IMR-90 (cell line): ENCODE results near the gene SRBD1. TPM values are rescaled to one million over a fixed set of nuclear protein-coding genes. Genes with fewer than 3 reads are reported as not detected.
A peak's percentile ranks its signal among the peaks of the same experiment; 100 is the strongest.

ENCODE experiments used
- ATAC-seq: fragments of 200-7000 bp; cut with Tn5 transposase; 2 replicates; pipeline ENCODE4 v1.9.1; 2020; ENCODE audit warnings: low read depth, mild to moderate bottlenecking, moderate library complexity
- BruUV-seq: library from RNA; stranded (reverse); fragments of 400-500 nt; replicated peaks from 2 replicates; lab custom pipeline; 2021; lab: Mats Ljungman, UMichigan
- CTCF ChIA-PET: fragments of 300-600 bp; formaldehyde crosslinking; extraction: SDS; loops from one replicate; lab custom pipeline; 2021; ENCODE audit warnings: antibody characterized with exemption; lab: Yijun Ruan, JAX
- POLR2A ChIA-PET: fragments of 300-600 bp; sonication (Branson Sonifier 250); formaldehyde crosslinking; loops from one replicate; lab custom pipeline; 2022; ENCODE audit warnings: antibody characterized with exemption; ENCODE audit not compliant: unreplicated experiment; lab: Charles Lee
- DNase-seq: peaks from one replicate; pipeline ENCODE4 v3.0.0; 2013
- H2AFZ ChIP-seq: replicated peaks from 2 replicates; pipeline ENCODE3; 2013; ENCODE audit warnings: low read length, mild to moderate bottlenecking; ENCODE audit not compliant: poor library complexity
- H2AK5ac ChIP-seq: 2 replicates; pipeline ENCODE4 v1.6.1; 2013; ENCODE audit warnings: low read depth, low read length, inconsistent platforms
- H2AK9ac ChIP-seq: replicated peaks from 2 replicates; pipeline ENCODE3; 2013; ENCODE audit warnings: mild to moderate bottlenecking, low read depth, low read length, moderate library complexity; ENCODE audit not compliant: poor library complexity
- H2BK120ac ChIP-seq: 2 replicates; pipeline ENCODE4 v1.6.1; 2013; ENCODE audit warnings: low read depth, low read length, inconsistent platforms
- H2BK15ac ChIP-seq: 3 replicates; pipeline ENCODE4 v1.6.1; 2013; ENCODE audit warnings: low read depth, low read length, inconsistent platforms
- H2BK20ac ChIP-seq: 2 replicates; pipeline ENCODE4 v1.6.1; 2013; ENCODE audit warnings: low read depth, mild to moderate bottlenecking, inconsistent platforms, low read length, moderate library complexity
- H2BK5ac ChIP-seq: 2 replicates; pipeline ENCODE4 v1.6.1; 2013; ENCODE audit warnings: mild to moderate bottlenecking, low read depth, low read length, inconsistent platforms; ENCODE audit not compliant: poor library complexity, severe bottlenecking
- H3K14ac ChIP-seq: replicated peaks from 2 replicates; pipeline ENCODE4 v1.6.1; 2013; ENCODE audit warnings: low read depth, low read length, inconsistent platforms
- H3K18ac ChIP-seq: 2 replicates; pipeline ENCODE4 v1.6.1; 2013; ENCODE audit warnings: low read depth, low read length, control low read depth
- H3K23ac ChIP-seq: 2 replicates; pipeline ENCODE4 v1.6.1; 2013; ENCODE audit warnings: low read depth, low read length, inconsistent platforms
- H3K27ac ChIP-seq: 2 replicates; pipeline ENCODE4 v1.5.1; 2013; ENCODE audit warnings: mild to moderate bottlenecking, control low read depth, low read length; ENCODE audit not compliant: insufficient read depth
- H3K27me3 ChIP-seq: 2 replicates; pipeline ENCODE4 v1.6.1; 2013; ENCODE audit warnings: low read length; ENCODE audit not compliant: control insufficient read depth, insufficient read depth
- H3K36me3 ChIP-seq: 2 replicates; pipeline ENCODE4 v1.6.1; 2013; ENCODE audit warnings: low read length, mixed read lengths; ENCODE audit not compliant: control insufficient read depth, insufficient read depth
- H3K4ac ChIP-seq: 2 replicates; pipeline ENCODE4 v1.6.1; 2013; ENCODE audit warnings: low read depth, low read length, inconsistent platforms
- H3K4me1 ChIP-seq: 2 replicates; pipeline ENCODE4 v1.6.1; 2013; ENCODE audit warnings: low read length, mixed read lengths; ENCODE audit not compliant: control insufficient read depth, insufficient read depth
- H3K4me2 ChIP-seq: 2 replicates; pipeline ENCODE4 v1.6.1; 2013; ENCODE audit warnings: low read depth, mild to moderate bottlenecking, control low read depth, low read length, moderate library complexity
- H3K4me3 ChIP-seq: 2 replicates; pipeline ENCODE4 v1.5.1; 2013; ENCODE audit warnings: low read depth, mild to moderate bottlenecking, control low read depth, low read length, moderate library complexity; ENCODE audit not compliant: insufficient read depth
- H3K56ac ChIP-seq: 2 replicates; pipeline ENCODE4 v1.6.1; 2013; ENCODE audit warnings: low read length, inconsistent platforms; ENCODE audit not compliant: insufficient read depth; ENCODE audit errors: extremely low read depth
- H3K79me1 ChIP-seq, 2 experiments: 2 replicates each; pipeline ENCODE4 v1.6.1; 2013; ENCODE audit warnings: low read length in 2 of 2, inconsistent platforms in 1 of 2, low read depth in 1 of 2
- H3K9ac ChIP-seq: 2 replicates; pipeline ENCODE4 v1.6.1; 2013; ENCODE audit warnings: low read depth, low read length, control low read depth
- H3K9me1 ChIP-seq: 2 replicates; pipeline ENCODE4 v1.6.1; 2013; ENCODE audit warnings: low read length, inconsistent platforms; ENCODE audit not compliant: insufficient read depth
- H3K9me3 ChIP-seq: 2 replicates; pipeline ENCODE4 v1.6.1; 2013; ENCODE audit warnings: low read length; ENCODE audit not compliant: control insufficient read depth, insufficient read depth
- H4K20me1 ChIP-seq: 2 replicates; pipeline ENCODE4 v1.6.1; 2013; ENCODE audit warnings: low read length, inconsistent platforms; ENCODE audit not compliant: insufficient read depth
- H4K5ac ChIP-seq: 2 replicates; pipeline ENCODE4 v1.6.1; 2013; ENCODE audit warnings: mild to moderate bottlenecking, low read depth, low read length, control low read depth
- H4K8ac ChIP-seq, 2 experiments: 2 replicates each; pipeline ENCODE4 v1.6.1; 2013; ENCODE audit warnings: low read depth in 2 of 2, low read length in 2 of 2, control low read depth in 1 of 2, inconsistent platforms in 1 of 2
- H4K91ac ChIP-seq: 2 replicates; pipeline ENCODE4 v1.6.1; 2013; ENCODE audit warnings: low read depth, low read length, inconsistent platforms; ENCODE audit not compliant: insufficient read depth
- BHLHE40 ChIP-seq: fragments of 150-350 bp; IDR thresholded peaks from 2 replicates; pipeline ENCODE4 v1.6.1; 2016; ENCODE audit warnings: mild to moderate bottlenecking, low read depth, low read length
- CEBPB ChIP-seq: IDR thresholded peaks from 2 replicates; pipeline ENCODE4 v1.6.1; 2012; ENCODE audit warnings: low read depth, low read length, improper control_type of control experiment
- CHD1 ChIP-seq: IDR thresholded peaks from 2 replicates; pipeline ENCODE4 v1.6.1; 2012; ENCODE audit warnings: low read depth, low read length, improper control_type of control experiment
- ELK1 ChIP-seq: fragments of 150-350 bp; IDR thresholded peaks from 2 replicates; pipeline ENCODE4 v1.6.1; 2016; ENCODE audit warnings: low read depth, mild to moderate bottlenecking, low read length, moderate library complexity, borderline replicate concordance
- FOS ChIP-seq: fragments of 150-350 bp; IDR thresholded peaks from 2 replicates; pipeline ENCODE4 v1.6.1; 2016; ENCODE audit warnings: low read depth, low read length
- MAFK ChIP-seq: IDR thresholded peaks from 2 replicates; pipeline ENCODE4 v1.6.1; 2012; ENCODE audit warnings: low read depth, low read length, improper control_type of control experiment
- MAZ ChIP-seq: IDR thresholded peaks from 2 replicates; pipeline ENCODE4 v1.6.1; 2012; ENCODE audit warnings: low read depth, mild to moderate bottlenecking, low read length, improper control_type of control experiment, moderate library complexity, borderline replicate concordance
- MXI1 ChIP-seq: IDR thresholded peaks from 2 replicates; pipeline ENCODE4 v1.6.1; 2012; ENCODE audit warnings: low read depth, mild to moderate bottlenecking, low read length, moderate library complexity, borderline replicate concordance
- NFE2L2 ChIP-seq: fragments of 150-350 bp; IDR thresholded peaks from 2 replicates; pipeline ENCODE4 v1.6.1; 2016; ENCODE audit warnings: low read depth, mild to moderate bottlenecking, low read length
- POLR2A ChIP-seq: IDR thresholded peaks from 2 replicates; pipeline ENCODE4 v1.6.1; 2012; ENCODE audit warnings: mild to moderate bottlenecking, low read depth, low read length
- RAD21 ChIP-seq: IDR thresholded peaks from 2 replicates; pipeline ENCODE4 v1.6.1; 2012; ENCODE audit warnings: low read length, improper control_type of control experiment
- RCOR1 ChIP-seq: IDR thresholded peaks from 2 replicates; pipeline ENCODE4 v1.6.1; 2012; ENCODE audit warnings: mild to moderate bottlenecking, low read length, improper control_type of control experiment; ENCODE audit not compliant: insufficient replicate concordance
- RFX5 ChIP-seq: IDR thresholded peaks from 2 replicates; pipeline ENCODE4 v1.8.0; 2012; ENCODE audit warnings: low read depth, mild to moderate bottlenecking, low read length, moderate library complexity
- SMC3 ChIP-seq: fragments of 150-350 bp; IDR thresholded peaks from 2 replicates; pipeline ENCODE4 v1.6.1; 2016; ENCODE audit warnings: low read depth, mild to moderate bottlenecking, antibody characterized with exemption, low read length, moderate library complexity
- WGBS, 2 experiments: methylation state at CpG; one replicate each; pipeline versions ENCODE4 v1.1.5 to v1.1.7; 2013; ENCODE audit warnings: missing lambda C conversion rate in 2 of 2; ENCODE audit not compliant: insufficient read length in 1 of 2; ENCODE audit errors: extremely low coverage in 2 of 2; 5-methylcytosine and 5-hydroxymethylcytosine counted together
- dilution Hi-C: fragments of 300-500 bp; cut with HindIII; formaldehyde crosslinking; loops from one replicate; pipeline ENCODE4 v1.14.3; 2018; ENCODE audit warnings: low sequenced_read_pairs; ENCODE audit not compliant: unreplicated experiment
- in situ Hi-C: fragments of 300-500 bp; cut with MboI; formaldehyde crosslinking; loops from 3 replicates; pipeline ENCODE4 v1.14.3; 2019; ENCODE audit warnings: low sequenced_read_pairs, inconsistent platforms, mixed read lengths
- intact Hi-C: fragments of 100-400 bp; cut with micrococcal nuclease; formaldehyde crosslinking; loops from 2 replicates; pipeline ENCODE4 v1.10.0; 2022
- polyA plus RNA-seq, 3 experiments: library from polyadenylated mRNA; depleted of rRNA; stranded (reverse); fragments of >200 nt; gene quantifications; 2 replicates each; pipeline ENCODE4 v1.2.3, GENCODE V29; 2012; ENCODE audit warnings: low replicate concordance in 1 of 3
- total RNA-seq: library from RNA; depleted of rRNA; stranded (reverse); fragments of >200 nt; gene quantifications from 2 replicates; pipeline ENCODE4 v1.2.3, GENCODE V29; 2012
- TF ChIP-seq, protein P1 (sequence below): conservative IDR thresholded peaks from 2 replicates; pipeline ENCODE4 v1.5.1; 2012; ENCODE audit warnings: mild to moderate bottlenecking, low read depth, low read length, improper control_type of control experiment
- TF ChIP-seq, protein P2 (sequence below): fragments of 150-350 bp; IDR thresholded peaks from 2 replicates; pipeline ENCODE4 v1.6.1; 2017; ENCODE audit warnings: mild to moderate bottlenecking, antibody characterized with exemption, low read length, low read depth

The SRBD1 gene
- total and polyA plus RNA-seq, 2 of the 4 experiments (the other 2 are of a cell fraction): 3.5 to 14.7 TPM

DNA sequence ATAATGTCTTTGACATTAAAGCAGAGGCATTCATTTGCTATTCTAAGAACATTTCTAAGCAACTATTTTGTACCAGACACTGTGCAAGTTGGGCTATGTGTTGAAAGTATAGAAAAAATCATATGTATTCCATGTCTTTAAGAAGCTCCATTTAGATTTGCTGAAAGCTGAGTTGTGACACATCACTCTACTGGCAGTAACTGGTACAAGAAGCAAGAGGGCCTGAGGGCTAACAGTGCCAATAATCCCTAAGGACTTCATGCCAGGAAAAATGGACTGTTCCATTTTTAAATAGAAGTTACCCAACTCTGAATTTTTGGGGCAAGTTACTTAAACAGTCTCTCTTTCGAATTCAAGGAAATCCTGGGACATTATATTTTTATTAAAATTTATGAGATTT is 178.7 kb downstream of the SRBD1 start:
- no peaks in the 10 kb centered on the region for H3K27me3 ChIP-seq
- no CpG with 5 or more reads among the region's 1 CpG for WGBS, 2 experiments
- POLR2A ChIA-PET: no interaction called here
- no peak overlapping the region for H2BK20ac ChIP-seq
- no peak overlapping the region for H3K4ac ChIP-seq
- no peak overlapping the region for H4K91ac ChIP-seq
- no peaks in the 10 kb centered on the region for H4K20me1 ChIP-seq
- no peak overlapping the region for H3K4me3 ChIP-seq
- H2BK120ac ChIP-seq: no peak overlapping the region
- H2BK15ac ChIP-seq: no peak overlapping the region
- TF ChIP-seq NFE2L2: no peak
- no peak for TF ChIP-seq SMC3
- no peak for TF ChIP-seq CEBPB
- TF ChIP-seq POLR2A: no peak
- TF ChIP-seq MXI1: no peak
- TF ChIP-seq RAD21: no peak
- TF ChIP-seq, protein P1, sequence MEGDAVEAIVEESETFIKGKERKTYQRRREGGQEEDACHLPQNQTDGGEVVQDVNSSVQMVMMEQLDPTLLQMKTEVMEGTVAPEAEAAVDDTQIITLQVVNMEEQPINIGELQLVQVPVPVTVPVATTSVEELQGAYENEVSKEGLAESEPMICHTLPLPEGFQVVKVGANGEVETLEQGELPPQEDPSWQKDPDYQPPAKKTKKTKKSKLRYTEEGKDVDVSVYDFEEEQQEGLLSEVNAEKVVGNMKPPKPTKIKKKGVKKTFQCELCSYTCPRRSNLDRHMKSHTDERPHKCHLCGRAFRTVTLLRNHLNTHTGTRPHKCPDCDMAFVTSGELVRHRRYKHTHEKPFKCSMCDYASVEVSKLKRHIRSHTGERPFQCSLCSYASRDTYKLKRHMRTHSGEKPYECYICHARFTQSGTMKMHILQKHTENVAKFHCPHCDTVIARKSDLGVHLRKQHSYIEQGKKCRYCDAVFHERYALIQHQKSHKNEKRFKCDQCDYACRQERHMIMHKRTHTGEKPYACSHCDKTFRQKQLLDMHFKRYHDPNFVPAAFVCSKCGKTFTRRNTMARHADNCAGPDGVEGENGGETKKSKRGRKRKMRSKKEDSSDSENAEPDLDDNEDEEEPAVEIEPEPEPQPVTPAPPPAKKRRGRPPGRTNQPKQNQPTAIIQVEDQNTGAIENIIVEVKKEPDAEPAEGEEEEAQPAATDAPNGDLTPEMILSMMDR: no peak
- no peak for TF ChIP-seq CHD1
- TF ChIP-seq MAZ: no peak
- no peak for TF ChIP-seq ELK1
- TF ChIP-seq FOS: no peak
- no peak for TF ChIP-seq MAFK
- no peak for TF ChIP-seq RCOR1
- TF ChIP-seq RFX5: no peak
- no peak for TF ChIP-seq BHLHE40
- TF ChIP-seq, protein P2, sequence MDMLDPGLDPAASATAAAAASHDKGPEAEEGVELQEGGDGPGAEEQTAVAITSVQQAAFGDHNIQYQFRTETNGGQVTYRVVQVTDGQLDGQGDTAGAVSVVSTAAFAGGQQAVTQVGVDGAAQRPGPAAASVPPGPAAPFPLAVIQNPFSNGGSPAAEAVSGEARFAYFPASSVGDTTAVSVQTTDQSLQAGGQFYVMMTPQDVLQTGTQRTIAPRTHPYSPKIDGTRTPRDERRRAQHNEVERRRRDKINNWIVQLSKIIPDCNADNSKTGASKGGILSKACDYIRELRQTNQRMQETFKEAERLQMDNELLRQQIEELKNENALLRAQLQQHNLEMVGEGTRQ: no peak
- no TSS peak for BruUV-seq
- H3K14ac ChIP-seq: no peak overlapping the region
- dilution Hi-C loops: no loop called here
- H4K8ac ChIP-seq: no peak overlapping the region
- no peak overlapping the region for H2AK5ac ChIP-seq
- DNase-seq: peak; percentile 12
- no peak overlapping the region for H3K23ac ChIP-seq
- H4K5ac ChIP-seq: no peak overlapping the region
- H3K36me3 ChIP-seq: no peaks in the 10 kb centered on the region
- H3K56ac ChIP-seq: no peak overlapping the region
- no peaks in the 10 kb centered on the region; the same call in 1 of the 2 replicates for H3K4me1 ChIP-seq
- H2AK9ac ChIP-seq: no peak overlapping the region
- no peak overlapping the region for H3K4me2 ChIP-seq
- H3K9ac ChIP-seq: no peak overlapping the region
- CTCF ChIA-PET: no interaction called here
- H3K9me1 ChIP-seq: no peaks in the 10 kb centered on the region
- H3K9me3 ChIP-seq: no peaks in the 10 kb centered on the region
- H3K18ac ChIP-seq: no peak overlapping the region
- no peak overlapping the region for H2AFZ ChIP-seq
- H3K79me1 ChIP-seq: no peaks in the 10 kb centered on the region
- no peak for ATAC-seq
- in situ Hi-C loops: no loop called here
- H2BK5ac ChIP-seq: no peak overlapping the region
- H3K27ac ChIP-seq: no peak overlapping the region
- intact Hi-C loops: no loop called here
